CD8-positive, alpha-beta memory T cell (primary cell): ENCODE data around the gene SSX2IP. TPM values are rescaled to one million over a fixed set of nuclear protein-coding genes. Genes with fewer than 3 reads are reported as not detected.

Experiments
- CTCF ChIA-PET: fragments of 350-600 bp; sonication (Branson Sonifier 250); formaldehyde crosslinking; loops from one replicate; lab custom pipeline; 2021; ENCODE audit warnings: antibody characterized with exemption; lab: Charles Lee
- POLR2A ChIA-PET: fragments of 350-600 bp; sonication (Branson Sonifier 250); formaldehyde crosslinking; loops from one replicate; lab custom pipeline; 2021; ENCODE audit warnings: antibody characterized with exemption; lab: Charles Lee
- DNase-seq, 5 donors: peaks; one replicate each; pipeline versions ENCODE4 v3.0.0 to v3.0.0-alpha.2; 2020 to 2022; ENCODE audit warnings: mixed read lengths in 1 of 5
- H3K27ac ChIP-seq: one replicate; pipeline ENCODE4 v1.7.0; 2013; ENCODE audit warnings: low read depth, mild to moderate bottlenecking, low read length, moderate library complexity
- H3K27me3 ChIP-seq: 2 replicates; pipeline ENCODE4 v1.7.0; 2013; ENCODE audit warnings: low read length, mild to moderate bottlenecking; ENCODE audit not compliant: insufficient read depth, poor library complexity, severe bottlenecking
- H3K36me3 ChIP-seq: 2 replicates; pipeline ENCODE4 v1.7.0; 2013; ENCODE audit warnings: mild to moderate bottlenecking, low read length, moderate library complexity; ENCODE audit not compliant: insufficient read depth
- H3K4me1 ChIP-seq: 2 replicates; pipeline ENCODE4 v1.7.0; 2013; ENCODE audit warnings: mild to moderate bottlenecking, low read length, moderate library complexity; ENCODE audit not compliant: insufficient read depth
- H3K4me3 ChIP-seq: 2 replicates; pipeline ENCODE4 v1.7.0; 2013; ENCODE audit warnings: mild to moderate bottlenecking, low read length
- H3K9me3 ChIP-seq: 2 replicates; pipeline ENCODE4 v1.7.0; 2013; ENCODE audit warnings: mild to moderate bottlenecking, low read length
- H3K27ac Mint-ChIP-seq, 8 donors: one replicate each; pipeline ENCODE4 v1.8.0; 2020 to 2021; ENCODE audit warnings: mixed read lengths in 8 of 8, mild to moderate bottlenecking in 6 of 8, inconsistent platforms in 3 of 8, moderate library complexity in 3 of 8
- H3K27me3 Mint-ChIP-seq, 2 donors: one replicate each; pipeline ENCODE4 v1.8.0; 2020 to 2021; ENCODE audit warnings: mixed read lengths in 2 of 2, mild to moderate bottlenecking in 1 of 2, moderate library complexity in 1 of 2
- H3K36me3 Mint-ChIP-seq, 3 donors: one replicate each; pipeline ENCODE4 v1.8.0; 2020 to 2021; ENCODE audit warnings: mixed read lengths in 3 of 3, inconsistent platforms in 1 of 3, mild to moderate bottlenecking in 1 of 3
- H3K4me1 Mint-ChIP-seq, 3 donors: one replicate each; pipeline ENCODE4 v1.8.0; 2020 to 2021; ENCODE audit warnings: mixed read lengths in 3 of 3, inconsistent platforms in 1 of 3, mild to moderate bottlenecking in 1 of 3
- H3K4me3 Mint-ChIP-seq, 7 donors: one replicate each; pipeline ENCODE4 v1.8.0; 2020 to 2021; ENCODE audit warnings: mixed read lengths in 7 of 7, mild to moderate bottlenecking in 6 of 7, moderate library complexity in 4 of 7, inconsistent platforms in 2 of 7
- H3K9me3 Mint-ChIP-seq, 5 donors: one replicate each; pipeline ENCODE4 v1.8.0; 2020 to 2022; ENCODE audit warnings: mixed read lengths in 5 of 5, mild to moderate bottlenecking in 3 of 5, moderate library complexity in 2 of 5, inconsistent platforms in 1 of 5
- polyA plus RNA-seq: library from polyadenylated mRNA; unstranded; fragments of 300-500 nt; fragmentation: Illumina TruSeq; gene quantifications from one replicate; pipeline ENCODE4 v1.2.3, GENCODE V29; 2021
- total RNA-seq, 2 experiments: library from RNA; stranded (reverse); gene quantifications; one replicate each; pipeline ENCODE4 v1.2.3, GENCODE V29; 2021

Gene SSX2IP
- total and polyA plus RNA-seq, 3 experiments from 2014 or later = 8.5 to 11.4 (median 10.4) TPM

DNA sequence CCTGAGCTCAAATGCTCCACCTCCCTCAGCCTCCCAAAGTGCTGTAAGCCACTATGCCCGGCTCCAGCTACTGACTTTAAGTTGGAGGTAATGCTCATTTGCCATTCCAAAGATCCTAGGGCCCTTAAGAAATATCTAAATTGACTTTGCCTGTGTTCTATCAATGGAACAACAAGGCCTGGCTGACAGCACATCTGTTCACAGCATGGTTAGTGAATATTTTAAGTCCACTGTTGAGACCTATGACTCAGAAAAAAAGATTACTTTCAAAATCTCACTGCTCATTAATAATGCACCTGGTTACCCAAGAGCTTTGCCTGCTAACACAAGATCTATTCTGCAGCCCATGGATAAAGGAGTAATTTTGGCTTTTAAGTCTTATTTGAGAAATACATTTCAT, 3.5 kb upstream of the SSX2IP start:
- H3K27me3 Mint-ChIP-seq = no peaks in the 10 kb centered on the region
- POLR2A ChIA-PET = no interaction called here

DNA sequence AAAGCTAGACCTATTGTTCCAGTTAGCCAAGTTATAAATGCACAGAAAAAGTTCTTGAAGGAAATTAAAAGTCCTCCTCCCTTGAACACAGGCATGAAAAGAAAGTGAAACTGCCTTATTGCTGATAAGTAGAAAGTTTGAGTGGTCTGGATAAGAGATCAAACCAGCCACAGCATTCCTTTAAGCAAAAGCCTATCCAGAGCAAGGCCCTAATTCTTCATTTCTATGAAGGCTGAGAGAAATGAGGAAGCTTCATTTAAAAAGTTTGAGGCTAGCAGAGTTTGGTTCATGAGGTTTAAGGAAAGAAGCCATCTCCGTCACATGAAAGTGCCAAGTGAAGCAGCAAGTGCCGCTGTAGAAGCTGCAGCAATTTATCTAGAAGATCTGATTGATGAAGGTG, 2.7 kb upstream of the SSX2IP start:
- H3K4me1 Mint-ChIP-seq = peaks cover 32 to 50% (median 46%) of the 10 kb centered on the region in 3 donors
- H3K27me3 ChIP-seq = no peaks in the 10 kb centered on the region
- peak overlapping the region; percentile 76 to 85 (median 79) for H3K4me3 Mint-ChIP-seq
- peaks cover 36% of the 10 kb centered on the region for H3K4me1 ChIP-seq
- H3K27me3 Mint-ChIP-seq = no peaks in the 10 kb centered on the region
- ChIA-PET CTCF (interaction anchor here (1.6 to 1.9 kb wide), 2 partner anchors 61 to 72 kb away, joined by 3 to 5 read pairs; no protein-coding TSS in a partner anchor), POLR2A (no interaction called here)
- H3K9me3 ChIP-seq = no peaks in the 10 kb centered on the region
- peaks cover 0 to 4% (median 0%) of the 10 kb centered on the region in 3 donors for H3K36me3 Mint-ChIP-seq
- no peaks in the 10 kb centered on the region for H3K36me3 ChIP-seq
- peak in 2 of 5 donors; percentile 36 to 50 for DNase-seq
- peak overlapping the region; percentile 75 to 95 (median 92) for H3K27ac Mint-ChIP-seq
- H3K9me3 Mint-ChIP-seq = no peaks in the 10 kb centered on the region
- H3K27ac ChIP-seq = peak overlapping the region; percentile 58
- peak overlapping the region; percentile 52 for H3K4me3 ChIP-seq

More for the DNA sequence above, 3.5 kb upstream of the SSX2IP start:
- H3K36me3 Mint-ChIP-seq = peaks cover 0 to 4% (median 0%) of the 10 kb centered on the region in 3 donors
- Histone ChIP-seq H3K9me3 (no peaks in the 10 kb centered on the region), H3K4me1 (peaks cover 31% of the 10 kb centered on the region), H3K36me3 (no peaks in the 10 kb centered on the region), H3K27ac (no peak overlapping the region), H3K4me3 (peak overlapping the region; percentile 52), H3K27me3 (no peaks in the 10 kb centered on the region)
- no peaks in the 10 kb centered on the region for H3K9me3 Mint-ChIP-seq
- peaks cover 28 to 43% (median 40%) of the 10 kb centered on the region in 3 donors for H3K4me1 Mint-ChIP-seq
- H3K4me3 Mint-ChIP-seq = peak overlapping the region in 5 of 7 donors; percentile 14 to 79 (median 32)
- H3K27ac Mint-ChIP-seq = peak overlapping the region; percentile 24 to 95 (median 92)
- no peak for DNase-seq
- CTCF ChIA-PET = interaction anchor here (1.6 to 1.9 kb wide), 2 partner anchors 60 to 73 kb away, joined by 3 to 5 read pairs; no protein-coding TSS in a partner anchor

DNA sequence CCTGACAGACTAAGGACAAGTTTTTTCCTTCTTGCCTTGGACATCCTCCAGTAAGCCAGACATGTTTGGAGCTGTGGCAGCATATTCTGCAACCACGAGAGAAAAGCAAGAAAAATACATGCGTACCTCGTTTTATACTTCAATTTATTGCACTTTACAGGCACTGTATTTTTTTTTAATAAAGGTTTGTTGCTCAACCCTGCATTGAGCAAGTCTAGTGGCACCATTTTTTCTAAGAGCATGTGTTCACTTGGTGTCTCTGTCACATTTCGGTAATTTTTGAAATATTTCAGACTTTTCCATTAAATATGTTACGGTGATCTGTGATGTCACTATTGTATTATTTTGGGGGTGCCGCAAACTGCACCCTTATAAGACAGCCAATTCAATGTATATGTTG, 2.1 kb upstream of the SSX2IP start:
- H3K27me3 ChIP-seq = no peaks in the 10 kb centered on the region
- H3K27me3 Mint-ChIP-seq = no peaks in the 10 kb centered on the region
- POLR2A ChIA-PET = no interaction called here
- peaks cover 37 to 56% (median 52%) of the 10 kb centered on the region in 3 donors for H3K4me1 Mint-ChIP-seq
- CTCF ChIA-PET = interaction anchor here (1.9 kb wide), 1 partner anchor 72 kb away, joined by 5 read pairs; no protein-coding TSS in a partner anchor
- H3K27ac Mint-ChIP-seq = peak overlapping the region; percentile 75 to 95 (median 92)
- no peaks in the 10 kb centered on the region for H3K9me3 ChIP-seq
- no peaks in the 10 kb centered on the region for H3K9me3 Mint-ChIP-seq
- H3K27ac ChIP-seq = peak overlapping the region; percentile 58
- DNase-seq = no peak
- peak overlapping the region; percentile 52 for H3K4me3 ChIP-seq
- peak overlapping the region; percentile 76 to 99 (median 79) for H3K4me3 Mint-ChIP-seq
- H3K4me1 ChIP-seq = peaks cover 36% of the 10 kb centered on the region
- peaks cover 0 to 4% (median 0%) of the 10 kb centered on the region in 3 donors for H3K36me3 Mint-ChIP-seq
- no peaks in the 10 kb centered on the region for H3K36me3 ChIP-seq

- Histone ChIP-seq H3K36me3 (no peaks in the 10 kb centered on the region), H3K4me3 (peak overlapping the region; percentile 85), H3K9me3 (no peaks in the 10 kb centered on the region), H3K4me1 (peaks cover 36% of the 10 kb centered on the region), H3K27me3 (no peaks in the 10 kb centered on the region), H3K27ac (peak overlapping the region; percentile 85)
- H3K4me1 Mint-ChIP-seq = peaks cover 39 to 65% (median 64%) of the 10 kb centered on the region in 3 donors
- H3K4me3 Mint-ChIP-seq = peak overlapping the region; percentile 88 to 99 (median 93)
- H3K27ac Mint-ChIP-seq = peak overlapping the region; percentile 90 to 99 (median 98)
- no peaks in the 10 kb centered on the region for H3K9me3 Mint-ChIP-seq
- H3K36me3 Mint-ChIP-seq = peaks cover 0 to 4% (median 0%) of the 10 kb centered on the region in 3 donors
- POLR2A ChIA-PET = interaction anchor here (1.0 kb wide), 1 partner anchor 547 kb away, joined by 4 read pairs; the partner anchor contains the start of gene PRKACB
- H3K27me3 Mint-ChIP-seq = no peaks in the 10 kb centered on the region
- no peak for DNase-seq
- CTCF ChIA-PET = interaction anchor here (1.5 kb wide), 1 partner anchor 33 kb away, joined by 3 read pairs; no protein-coding TSS in a partner anchor
These were observed 992 bp upstream of the SSX2IP start for GRCh38 chr1:84691122-84691783.

DNA sequence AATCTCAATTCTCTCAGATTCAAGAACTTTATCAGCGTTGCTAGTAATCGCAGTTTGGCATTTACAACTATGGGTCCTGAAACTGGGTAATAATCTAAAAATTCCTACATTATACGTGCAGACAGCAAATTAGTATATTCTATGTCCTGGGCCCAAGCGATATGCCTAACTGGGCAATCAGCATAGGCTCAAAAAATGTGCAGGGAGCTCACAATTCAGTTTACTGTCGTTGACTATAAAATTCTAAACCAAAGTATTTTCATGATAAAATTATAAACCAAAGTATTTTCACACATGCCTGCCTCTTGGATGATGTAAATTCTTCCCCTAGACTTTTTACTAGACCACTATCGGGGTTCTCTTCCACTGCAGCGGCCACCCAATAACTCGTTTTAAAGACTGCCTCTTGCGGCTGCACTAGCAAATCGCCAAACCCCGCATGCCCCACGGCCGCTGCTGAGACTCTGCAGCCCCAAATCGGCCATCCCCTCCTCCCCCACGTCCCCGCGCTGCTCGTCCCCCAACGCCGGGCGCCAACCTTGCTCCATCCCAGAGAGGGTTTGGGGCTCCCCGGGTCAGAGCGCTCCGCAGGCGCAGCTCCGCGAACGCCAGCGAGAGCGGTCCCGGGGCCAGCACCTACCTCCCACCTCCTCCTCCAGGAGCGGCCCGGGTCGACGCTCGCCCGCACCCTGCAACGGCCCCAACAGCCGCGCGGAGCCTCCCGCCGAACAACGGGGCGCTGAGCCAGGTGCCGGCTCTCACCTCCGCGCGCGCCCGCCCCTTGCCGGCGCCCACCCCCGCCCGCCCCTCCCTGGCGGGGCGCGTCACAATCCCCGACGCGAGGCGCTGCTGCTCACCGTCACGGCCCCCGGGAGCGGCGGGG, 506 bp downstream of the SSX2IP start:
- H3K4me1 ChIP-seq = peaks cover 36% of the 10 kb centered on the region
- Mint-ChIP-seq H3K27me3 (no peaks in the 10 kb centered on the region), H3K4me3 (peak overlapping the region; percentile 83 to 99 (median 93)), H3K27ac (peak overlapping the region; percentile 82 to 99 (median 92)), H3K9me3 (no peaks in the 10 kb centered on the region), H3K4me1 (peaks cover 39 to 68% (median 66%) of the 10 kb centered on the region in 3 donors), H3K36me3 (peaks cover 0 to 4% (median 0%) of the 10 kb centered on the region in 3 donors)
- H3K27me3 ChIP-seq = no peaks in the 10 kb centered on the region
- ChIA-PET POLR2A (no interaction called here), CTCF (interaction anchor here (1.0 to 1.2 kb wide), 2 partner anchors 9 to 35 kb away, joined by 4 read pairs; no protein-coding TSS in a partner anchor)
- no peaks in the 10 kb centered on the region for H3K9me3 ChIP-seq
- DNase-seq = no peak
- peak overlapping the region; percentile 85 for H3K27ac ChIP-seq
- H3K36me3 ChIP-seq = no peaks in the 10 kb centered on the region
- peak overlapping the region; percentile 59 for H3K4me3 ChIP-seq

DNA sequence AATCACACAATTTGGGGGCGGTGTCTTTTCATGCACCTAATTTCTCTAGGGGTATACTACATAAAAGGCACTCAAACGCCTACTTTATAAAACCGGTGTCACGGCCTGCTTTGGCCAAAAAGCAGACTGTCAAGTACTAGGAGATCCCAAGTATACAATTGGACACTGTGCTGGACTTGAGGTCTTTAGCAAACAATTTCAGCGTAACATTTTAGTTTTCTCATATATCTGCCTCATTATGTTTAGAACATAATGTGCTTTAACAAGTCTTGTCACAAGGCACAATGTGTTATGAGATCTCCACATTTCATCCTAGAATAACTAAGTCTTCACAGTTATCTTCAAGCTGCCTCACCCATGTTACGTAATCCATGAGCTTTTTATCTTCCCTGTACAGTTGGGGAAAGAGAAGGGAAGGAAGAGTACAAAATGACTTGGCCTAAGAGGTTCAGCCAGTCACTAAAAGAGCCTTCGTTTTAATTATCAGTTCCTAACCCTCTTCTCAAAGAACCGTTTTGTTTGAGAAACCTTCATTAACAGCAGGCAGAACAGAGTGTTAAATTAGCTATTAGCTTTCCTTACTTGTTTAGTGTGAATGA, 1.7 kb downstream of the SSX2IP start:
- H3K4me1 ChIP-seq = peaks cover 36% of the 10 kb centered on the region
- POLR2A ChIA-PET = no interaction called here
- H3K36me3 Mint-ChIP-seq = peaks cover 0 to 4% (median 0%) of the 10 kb centered on the region in 3 donors

DNA sequence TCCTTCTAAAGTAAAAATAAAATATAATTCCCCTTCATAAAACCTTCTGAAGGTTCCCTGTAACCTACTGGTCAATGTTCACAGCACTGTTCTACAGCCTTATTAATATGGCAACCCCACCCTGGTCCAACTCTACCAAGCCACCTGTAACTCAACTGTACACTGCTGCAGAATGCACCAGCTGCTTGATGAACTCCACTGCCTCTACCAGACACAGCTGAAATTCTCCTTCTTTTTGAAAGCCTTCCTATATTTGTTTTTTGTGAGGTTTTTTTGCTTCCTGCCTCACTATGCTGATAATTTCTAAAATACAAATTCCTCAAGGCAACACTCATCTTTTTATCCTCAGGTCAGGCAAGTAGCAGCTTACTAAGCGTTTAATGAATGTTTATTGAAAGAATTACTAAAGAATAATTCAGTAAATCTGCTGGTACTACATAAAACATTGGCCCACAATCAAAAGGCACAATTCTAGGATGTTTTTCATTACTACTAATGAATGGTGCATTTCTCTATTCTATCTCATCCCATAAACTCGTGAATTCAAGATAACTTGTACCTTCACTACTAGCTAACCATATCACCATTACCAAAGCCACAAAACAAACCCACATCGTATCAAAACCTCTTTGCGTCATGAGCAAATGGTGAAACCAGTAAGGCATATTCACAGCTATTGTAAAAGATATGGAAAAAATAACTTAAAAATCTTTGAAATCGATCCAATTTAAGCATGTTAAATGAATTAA, 2.4 kb downstream of the SSX2IP start:
- no peak for DNase-seq
- Mint-ChIP-seq H3K4me3 (peak overlapping the region in 1 of 7 donors; percentile 48), H3K4me1 (peaks cover 33 to 57% (median 55%) of the 10 kb centered on the region in 3 donors), H3K27me3 (no peaks in the 10 kb centered on the region), H3K36me3 (peaks cover 0 to 6% (median 0%) of the 10 kb centered on the region in 3 donors), H3K27ac (peak overlapping the region in 2 of 8 donors; percentile 64 to 99), H3K9me3 (no peaks in the 10 kb centered on the region)
- no peaks in the 10 kb centered on the region for H3K9me3 ChIP-seq
- no peaks in the 10 kb centered on the region for H3K36me3 ChIP-seq
- POLR2A ChIA-PET = no interaction called here
- CTCF ChIA-PET = interaction anchor here (1.0 kb wide), 1 partner anchor 18 kb away, joined by 3 read pairs; no protein-coding TSS in a partner anchor
- H3K27ac ChIP-seq = peak overlapping the region; percentile 65
- peaks cover 32% of the 10 kb centered on the region for H3K4me1 ChIP-seq
- no peaks in the 10 kb centered on the region for H3K27me3 ChIP-seq
- H3K4me3 ChIP-seq = no peak overlapping the region

More for the DNA sequence above, 1.7 kb downstream of the SSX2IP start:
- Histone ChIP-seq H3K36me3 (no peaks in the 10 kb centered on the region), H3K27me3 (no peaks in the 10 kb centered on the region), H3K4me3 (no peak overlapping the region), H3K9me3 (no peaks in the 10 kb centered on the region), H3K27ac (peak overlapping the region; percentile 65)
- CTCF ChIA-PET = interaction anchor here (0.7 to 1.2 kb wide), 3 partner anchors 10 to 339 kb away, joined by 3 to 4 read pairs (median 3); no protein-coding TSS in a partner anchor
- Mint-ChIP-seq H3K9me3 (no peaks in the 10 kb centered on the region), H3K4me3 (peak overlapping the region in 6 of 7 donors; percentile 17 to 99 (median 32)), H3K4me1 (peaks cover 37 to 62% (median 60%) of the 10 kb centered on the region in 3 donors), H3K27me3 (no peaks in the 10 kb centered on the region), H3K27ac (peak overlapping the region in 5 of 8 donors; percentile 10 to 99 (median 24))
- DNase-seq = no peak
